ENCODE data around the gene MSANTD1.

DNA sequence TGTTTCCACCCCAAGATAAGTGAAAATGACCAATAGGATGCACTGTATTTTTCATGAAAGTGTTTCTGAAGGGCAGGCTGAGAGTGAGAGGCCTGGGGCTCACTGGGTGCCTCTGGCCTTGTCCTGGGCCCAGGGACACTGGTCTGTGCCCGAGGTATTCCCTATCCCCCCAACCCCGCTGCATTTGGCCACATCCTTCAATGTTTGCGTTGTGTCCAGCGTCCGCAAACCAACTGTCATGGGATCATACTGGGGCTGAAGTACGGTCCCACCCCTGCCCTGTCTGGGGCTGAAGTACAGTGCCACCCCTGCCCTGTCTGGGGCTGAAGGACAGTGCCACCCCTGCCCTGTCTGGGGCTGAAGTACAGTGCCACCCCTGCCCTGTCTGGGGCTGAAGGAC is 22.0 kb upstream of the MSANTD1 start:
- TF ChIP-seq ARNTL (CRISPR knock-in tag; IDR thresholded peaks at IDR 0.05; ENCODE audit: borderline replicate concordance, low read depth), result no peak
- no peak for TF ChIP-seq RARB (CRISPR knock-in tag; IDR thresholded peaks at IDR 0.05)
- TF ChIP-seq, protein P1, sequence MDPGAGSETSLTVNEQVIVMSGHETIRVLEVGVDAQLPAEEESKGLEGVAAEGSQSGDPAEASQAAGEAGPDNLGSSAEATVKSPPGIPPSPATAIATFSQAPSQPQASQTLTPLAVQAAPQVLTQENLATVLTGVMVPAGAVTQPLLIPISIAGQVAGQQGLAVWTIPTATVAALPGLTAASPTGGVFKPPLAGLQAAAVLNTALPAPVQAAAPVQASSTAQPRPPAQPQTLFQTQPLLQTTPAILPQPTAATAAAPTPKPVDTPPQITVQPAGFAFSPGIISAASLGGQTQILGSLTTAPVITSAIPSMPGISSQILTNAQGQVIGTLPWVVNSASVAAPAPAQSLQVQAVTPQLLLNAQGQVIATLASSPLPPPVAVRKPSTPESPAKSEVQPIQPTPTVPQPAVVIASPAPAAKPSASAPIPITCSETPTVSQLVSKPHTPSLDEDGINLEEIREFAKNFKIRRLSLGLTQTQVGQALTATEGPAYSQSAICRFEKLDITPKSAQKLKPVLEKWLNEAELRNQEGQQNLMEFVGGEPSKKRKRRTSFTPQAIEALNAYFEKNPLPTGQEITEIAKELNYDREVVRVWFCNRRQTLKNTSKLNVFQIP (CRISPR knock-in tag; IDR thresholded peaks at IDR 0.05; ENCODE audit: borderline replicate concordance, low read depth), result no peak
- TF ChIP-seq ZNF70 (CRISPR knock-in tag; IDR thresholded peaks at IDR 0.05), result no peak
- TF ChIP-seq ZFP3 (CRISPR knock-in tag; IDR thresholded peaks at IDR 0.05), result no peak
- no peak for TF ChIP-seq ZFP30 (CRISPR knock-in tag; IDR thresholded peaks at IDR 0.05)
- TF ChIP-seq, protein P2, sequence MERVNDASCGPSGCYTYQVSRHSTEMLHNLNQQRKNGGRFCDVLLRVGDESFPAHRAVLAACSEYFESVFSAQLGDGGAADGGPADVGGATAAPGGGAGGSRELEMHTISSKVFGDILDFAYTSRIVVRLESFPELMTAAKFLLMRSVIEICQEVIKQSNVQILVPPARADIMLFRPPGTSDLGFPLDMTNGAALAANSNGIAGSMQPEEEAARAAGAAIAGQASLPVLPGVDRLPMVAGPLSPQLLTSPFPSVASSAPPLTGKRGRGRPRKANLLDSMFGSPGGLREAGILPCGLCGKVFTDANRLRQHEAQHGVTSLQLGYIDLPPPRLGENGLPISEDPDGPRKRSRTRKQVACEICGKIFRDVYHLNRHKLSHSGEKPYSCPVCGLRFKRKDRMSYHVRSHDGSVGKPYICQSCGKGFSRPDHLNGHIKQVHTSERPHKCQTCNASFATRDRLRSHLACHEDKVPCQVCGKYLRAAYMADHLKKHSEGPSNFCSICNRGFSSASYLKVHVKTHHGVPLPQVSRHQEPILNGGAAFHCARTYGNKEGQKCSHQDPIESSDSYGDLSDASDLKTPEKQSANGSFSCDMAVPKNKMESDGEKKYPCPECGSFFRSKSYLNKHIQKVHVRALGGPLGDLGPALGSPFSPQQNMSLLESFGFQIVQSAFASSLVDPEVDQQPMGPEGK (CRISPR knock-in tag; IDR thresholded peaks at IDR 0.05; ENCODE audit: borderline replicate concordance), result no peak

Measured in SK-N-SH treated with all-trans-retinoic acid at 6 μM for 48 hours (cell line).